Activated CD4-positive, alpha-beta T cell treated with anti-CD3 and anti-CD28 coated beads for 48 hours (primary cell): Measurements from ENCODE around the gene GCN1.

Experiments used
- DNase-seq: peaks from one replicate; pipeline ENCODE4 v3.0.0-alpha.2; 2020

GCN1 gene

GRCh38 chr12:120181991-120182631 is 12.4 kb downstream of the GCN1 start:
- DNase-seq = no peak

- no peak for DNase-seq
Measured at GRCh38 chr12:120180975-120181374, 13.5 kb downstream of the GCN1 start.

GRCh38 chr12:120175537-120175936 is 19.0 kb downstream of the GCN1 start:
- no peak for DNase-seq

- DNase-seq = no peak
Measured at GRCh38 chr12:120175062-120175461, 19.5 kb downstream of the GCN1 start.

GRCh38 chr12:120172053-120172452 is 22.5 kb downstream of the GCN1 start:
- DNase-seq = no peak

- no peak for DNase-seq
Measured at GRCh38 chr12:120170631-120171030, 23.9 kb downstream of the GCN1 start.

- DNase-seq = no peak
Measured at GRCh38 chr12:120169946-120170345, 24.6 kb downstream of the GCN1 start.

GRCh38 chr12:120168337-120168736 is 26.2 kb downstream of the GCN1 start:
- no peak for DNase-seq

GRCh38 chr12:120167529-120168095 is 26.9 kb downstream of the GCN1 start:
- no peak for DNase-seq

GRCh38 chr12:120164293-120164692 is 30.2 kb downstream of the GCN1 start:
- DNase-seq = no peak

GRCh38 chr12:120162763-120163162 is 31.8 kb downstream of the GCN1 start:
- no peak for DNase-seq

- no peak for DNase-seq
Measured at GRCh38 chr12:120161852-120162251, 32.7 kb downstream of the GCN1 start.

- no peak for DNase-seq
Measured at GRCh38 chr12:120159509-120160237, 34.8 kb downstream of the GCN1 start.

- DNase-seq = no peak
Measured at GRCh38 chr12:120158351-120158750, 36.2 kb downstream of the GCN1 start.

- no peak for DNase-seq
Measured at GRCh38 chr12:120157678-120158077, 36.8 kb downstream of the GCN1 start.

GRCh38 chr12:120156315-120157259 is 37.9 kb downstream of the GCN1 start:
- no peak for DNase-seq

- DNase-seq = no peak
Measured at GRCh38 chr12:120155072-120155471, 39.4 kb downstream of the GCN1 start.

GRCh38 chr12:120150919-120151525 is 43.5 kb downstream of the GCN1 start:
- no peak for DNase-seq

- no peak for DNase-seq
Measured at GRCh38 chr12:120148011-120148410, 46.5 kb downstream of the GCN1 start.

- no peak for DNase-seq
Measured at GRCh38 chr12:120145164-120145563, 49.4 kb downstream of the GCN1 start.

GRCh38 chr12:120144215-120144614 is 50.3 kb downstream of the GCN1 start:
- no peak for DNase-seq

GRCh38 chr12:120142231-120142877 is 52.2 kb downstream of the GCN1 start:
- no peak for DNase-seq
